A673 (cell line): ENCODE results near the gene KISS1. TPM values are rescaled to one million over a fixed set of nuclear protein-coding genes. Genes with fewer than 3 reads are reported as not detected.

Source experiments
- BruUV-seq: library from RNA; stranded (reverse); fragments of 400-500 nt; replicated peaks from 2 replicates; lab custom pipeline; 2021; lab: Mats Ljungman, UMichigan
- CTCF ChIA-PET: fragments of 300-600 bp; sonication (Branson Sonifier 250); formaldehyde crosslinking; loops from one replicate; lab custom pipeline; 2022; ENCODE audit warnings: antibody characterized with exemption; lab: Charles Lee
- POLR2A ChIA-PET: fragments of 300-600 bp; sonication (Branson Sonifier 250); formaldehyde crosslinking; loops from one replicate; lab custom pipeline; 2022; ENCODE audit warnings: antibody characterized with exemption; ENCODE audit not compliant: low non-redundant PET; lab: Charles Lee
- DNase-seq: peaks from one replicate; pipeline ENCODE4 v3.0.0-alpha.2; 2015; ENCODE audit warnings: low spot score
- H3K27ac ChIP-seq: fragments of 200-600 bp; sonication (generic); 2 replicates; pipeline ENCODE4 v1.5.1; 2016; ENCODE audit warnings: mixed run types, low read depth, mild to moderate bottlenecking, mixed read lengths, antibody characterized with exemption, low read length; ENCODE audit not compliant: poor library complexity, severe bottlenecking
- H3K27me3 ChIP-seq: fragments of 200-600 bp; sonication (generic); replicated peaks from 2 replicates; pipeline ENCODE4 v1.6.1; 2017; ENCODE audit warnings: mixed run types, low read depth, mild to moderate bottlenecking, mixed read lengths, antibody characterized with exemption, low read length; ENCODE audit not compliant: insufficient read depth, poor library complexity
- H3K36me3 ChIP-seq: fragments of 200-600 bp; sonication (generic); 2 replicates; pipeline ENCODE4 v1.6.1; 2016; ENCODE audit warnings: mixed run types, mild to moderate bottlenecking, mixed read lengths, antibody characterized with exemption, low read length; ENCODE audit not compliant: insufficient read depth, poor library complexity, severe bottlenecking
- H3K4me1 ChIP-seq: fragments of 200-600 bp; sonication (generic); 2 replicates; pipeline ENCODE4 v1.6.1; 2017; ENCODE audit warnings: mixed run types, mild to moderate bottlenecking, mixed read lengths, antibody characterized with exemption, low read length; ENCODE audit not compliant: insufficient read depth, poor library complexity, severe bottlenecking
- H3K4me3 ChIP-seq: fragments of 200-600 bp; sonication (generic); 2 replicates; pipeline ENCODE4 v1.5.1; 2016; ENCODE audit warnings: low read depth, mixed run types, mild to moderate bottlenecking, mixed read lengths, low read length; ENCODE audit not compliant: poor library complexity, severe bottlenecking
- H3K9me3 ChIP-seq: fragments of 200-600 bp; sonication (generic); 2 replicates; pipeline ENCODE4 v1.6.1; 2016; ENCODE audit warnings: mixed run types, low read depth, mild to moderate bottlenecking, mixed read lengths, antibody characterized with exemption, low read length; ENCODE audit not compliant: poor library complexity, severe bottlenecking
- EZH2 ChIP-seq: fragments of 200-600 bp; sonication (generic); IDR thresholded peaks from 2 replicates; pipeline ENCODE4 v1.6.1; 2017; ENCODE audit warnings: borderline replicate concordance, low read depth, mild to moderate bottlenecking, mixed read lengths, antibody characterized with exemption, low read length; ENCODE audit not compliant: poor library complexity, severe bottlenecking
- intact Hi-C: fragments of 100-400 bp; cut with micrococcal nuclease; formaldehyde crosslinking; loops from one replicate; pipeline ENCODE4 v1.10.0; 2022; ENCODE audit not compliant: unreplicated experiment
- total RNA-seq: library from RNA; stranded (reverse); gene quantifications from 2 replicates; pipeline ENCODE4 v1.2.3, GENCODE V29; 2021
- TF ChIP-seq, protein P1 (sequence below): fragments of 300-800, 200-600 bp; sonication (generic); conservative IDR thresholded peaks from 2 replicates; pipeline ENCODE4 v1.5.1; 2017; ENCODE audit warnings: low read depth, mild to moderate bottlenecking, antibody characterized with exemption, low read length, moderate library complexity, mixed read lengths

KISS1 gene
- total RNA-seq, 1 experiment from 2014 or later, result not detected

DNA sequence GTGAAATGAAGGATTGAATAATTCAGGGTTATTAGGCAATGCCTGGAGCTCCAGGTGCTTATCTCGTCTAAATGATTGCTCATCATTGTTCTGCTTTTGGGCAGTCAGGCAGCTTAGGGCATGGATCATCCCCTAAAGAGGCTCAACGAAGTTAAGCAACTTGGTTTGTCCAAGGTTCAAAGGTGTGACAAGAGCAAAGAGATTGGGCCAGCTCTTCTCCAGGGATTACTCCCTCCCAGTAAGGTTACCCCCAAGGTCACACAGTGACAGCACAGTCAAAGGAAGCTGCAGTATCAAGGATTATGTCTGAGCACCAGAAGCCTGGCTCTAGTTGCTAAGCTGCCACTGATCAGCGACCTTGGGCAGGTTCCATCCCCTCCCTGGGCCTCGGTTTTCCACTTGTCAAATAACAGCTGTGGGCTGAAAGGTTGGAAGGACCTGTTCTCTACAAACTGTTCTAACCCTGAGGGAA, 51.2 kb downstream of the KISS1 start:
- H3K9me3 ChIP-seq, result no peaks in the 10 kb centered on the region
- no peaks in the 10 kb centered on the region for H3K27me3 ChIP-seq
- DNase-seq, result no peak
- intact Hi-C loops, result no loop called here
- TF ChIP-seq EZH2, result no peak
- TF ChIP-seq, protein P1, sequence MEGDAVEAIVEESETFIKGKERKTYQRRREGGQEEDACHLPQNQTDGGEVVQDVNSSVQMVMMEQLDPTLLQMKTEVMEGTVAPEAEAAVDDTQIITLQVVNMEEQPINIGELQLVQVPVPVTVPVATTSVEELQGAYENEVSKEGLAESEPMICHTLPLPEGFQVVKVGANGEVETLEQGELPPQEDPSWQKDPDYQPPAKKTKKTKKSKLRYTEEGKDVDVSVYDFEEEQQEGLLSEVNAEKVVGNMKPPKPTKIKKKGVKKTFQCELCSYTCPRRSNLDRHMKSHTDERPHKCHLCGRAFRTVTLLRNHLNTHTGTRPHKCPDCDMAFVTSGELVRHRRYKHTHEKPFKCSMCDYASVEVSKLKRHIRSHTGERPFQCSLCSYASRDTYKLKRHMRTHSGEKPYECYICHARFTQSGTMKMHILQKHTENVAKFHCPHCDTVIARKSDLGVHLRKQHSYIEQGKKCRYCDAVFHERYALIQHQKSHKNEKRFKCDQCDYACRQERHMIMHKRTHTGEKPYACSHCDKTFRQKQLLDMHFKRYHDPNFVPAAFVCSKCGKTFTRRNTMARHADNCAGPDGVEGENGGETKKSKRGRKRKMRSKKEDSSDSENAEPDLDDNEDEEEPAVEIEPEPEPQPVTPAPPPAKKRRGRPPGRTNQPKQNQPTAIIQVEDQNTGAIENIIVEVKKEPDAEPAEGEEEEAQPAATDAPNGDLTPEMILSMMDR, result no peak
- H3K36me3 ChIP-seq, result no peaks in the 10 kb centered on the region
- H3K4me1 ChIP-seq, result no peaks in the 10 kb centered on the region
- H3K27ac ChIP-seq, result no peak overlapping the region
- H3K4me3 ChIP-seq, result no peak overlapping the region
- ChIA-PET POLR2A (interaction anchor here (0.6 kb wide), 1 partner anchor 74 kb away, joined by 5 read pairs; no protein-coding TSS in a partner anchor), CTCF (no interaction called here)
- no TSS peak for BruUV-seq

DNA sequence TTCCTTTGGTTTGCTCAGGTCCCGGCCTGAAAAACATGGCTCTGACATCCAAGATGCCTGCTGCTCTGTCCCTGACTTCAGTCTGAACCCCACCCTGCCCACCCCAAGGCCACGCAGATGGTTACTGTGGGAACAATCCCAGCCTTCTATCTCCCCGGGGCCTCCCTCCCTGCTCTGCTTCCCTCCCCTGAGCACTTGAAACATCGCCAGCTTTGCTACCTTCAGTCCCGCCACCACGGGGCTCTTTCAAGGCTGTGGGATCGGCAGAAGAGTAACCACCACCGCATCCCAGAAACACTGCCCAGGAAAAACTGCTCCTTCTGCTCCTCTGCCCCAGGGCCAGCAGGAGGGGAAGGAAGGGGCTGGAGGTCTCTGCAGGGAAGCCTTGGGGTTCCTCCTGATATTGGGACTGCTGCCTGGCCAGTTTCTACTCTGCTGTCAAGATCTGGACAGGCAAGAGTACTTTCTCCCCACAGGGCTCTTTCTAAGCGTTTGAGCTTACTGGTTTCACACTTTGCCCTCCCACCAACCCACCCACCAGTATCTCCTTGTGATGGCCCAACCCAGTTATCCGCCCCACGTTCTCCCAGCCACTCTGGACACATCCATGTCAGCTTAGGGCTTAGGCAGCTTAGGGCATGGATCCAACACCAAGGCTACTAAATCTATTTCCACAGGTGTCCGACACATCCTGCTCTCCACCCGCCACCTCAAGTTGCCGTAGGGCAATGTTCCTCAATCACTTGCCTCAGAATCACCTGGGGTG, 52.8 kb downstream of the KISS1 start:
- H3K9me3 ChIP-seq, result no peaks in the 10 kb centered on the region
- no peaks in the 10 kb centered on the region for H3K4me1 ChIP-seq
- H3K27me3 ChIP-seq, result no peaks in the 10 kb centered on the region
- ChIA-PET CTCF (interaction anchor here (0.6 kb wide), 1 partner anchor 283 kb away, joined by 5 read pairs; no protein-coding TSS in a partner anchor), POLR2A (no interaction called here)
- BruUV-seq, result no TSS peak
- no peak overlapping the region for H3K4me3 ChIP-seq
- H3K27ac ChIP-seq, result no peak overlapping the region
- intact Hi-C loops, result no loop called here
- no peak for DNase-seq
- no peak for TF ChIP-seq EZH2
- TF ChIP-seq, protein P1, result no peak
- H3K36me3 ChIP-seq, result no peaks in the 10 kb centered on the region

DNA sequence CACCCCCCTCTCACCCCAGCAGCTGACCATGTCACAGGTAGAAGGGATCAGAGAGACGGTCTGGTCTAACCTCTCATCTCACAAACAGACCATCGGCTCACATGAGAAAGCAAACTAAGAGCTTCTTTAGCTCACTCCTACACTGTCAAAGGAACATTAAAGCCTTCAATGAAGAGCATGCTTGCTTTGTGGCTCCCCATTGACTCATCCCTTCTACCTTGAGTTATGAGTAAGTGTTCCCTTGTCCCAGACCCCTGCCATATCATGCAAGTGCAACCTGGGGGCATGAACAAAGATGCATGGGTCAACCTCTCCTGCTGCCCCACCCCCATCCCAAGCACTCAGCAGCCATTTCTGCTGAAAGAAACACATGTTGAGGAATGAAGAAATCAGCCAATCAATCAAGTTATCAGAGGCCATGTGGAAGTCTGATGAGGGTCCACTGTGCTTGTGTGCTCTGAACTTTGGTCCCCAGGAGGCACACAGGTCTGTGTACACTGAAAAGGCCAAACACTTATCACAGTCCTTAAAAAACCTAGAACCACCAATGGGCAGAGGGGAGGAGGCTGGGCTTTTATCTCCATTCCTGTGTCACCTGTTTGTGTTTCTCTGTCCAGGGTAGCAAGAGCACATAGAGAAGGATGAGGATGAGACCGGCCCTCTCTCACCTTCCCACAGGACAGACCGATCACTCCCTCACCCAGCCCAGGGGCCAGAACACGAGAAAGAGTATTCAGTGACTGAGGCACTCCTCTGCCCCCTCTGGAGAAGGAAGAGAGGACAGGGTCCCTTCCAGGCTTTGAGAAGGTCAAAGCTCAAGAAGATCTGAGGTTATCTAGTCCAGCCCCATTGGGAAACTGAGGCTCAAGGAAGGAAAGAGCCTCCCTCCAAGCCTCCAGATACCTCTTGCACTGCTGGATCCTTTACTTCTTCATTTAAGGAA, 54.0 kb downstream of the KISS1 start:
- Histone ChIP-seq H3K4me3 (no peak overlapping the region), H3K4me1 (no peaks in the 10 kb centered on the region), H3K27ac (no peak overlapping the region), H3K9me3 (no peaks in the 10 kb centered on the region), H3K27me3 (no peaks in the 10 kb centered on the region), H3K36me3 (no peaks in the 10 kb centered on the region)
- intact Hi-C loops, result no loop called here
- CTCF ChIA-PET, result interaction anchor here (0.6 kb wide), 1 partner anchor 13 kb away, joined by 3 read pairs; no protein-coding TSS in a partner anchor
- no TSS peak for BruUV-seq
- POLR2A ChIA-PET, result no interaction called here
- TF ChIP-seq EZH2, result no peak
- TF ChIP-seq, protein P1, result no peak
- DNase-seq, result no peak
